Activated CD8-positive, alpha-beta memory T cell treated with anti-CD3 and anti-CD28 coated beads, Interleukin-2, amount 50 U/mL, for 48 hours (primary cell): ENCODE results near the gene LIM2.
A peak's percentile ranks its signal among the peaks of the same experiment; 100 is the strongest.

ENCODE experiments used
- DNase-seq: peaks from one replicate; pipeline ENCODE4 v3.0.0-alpha.2; 2020

LIM2 gene

DNA sequence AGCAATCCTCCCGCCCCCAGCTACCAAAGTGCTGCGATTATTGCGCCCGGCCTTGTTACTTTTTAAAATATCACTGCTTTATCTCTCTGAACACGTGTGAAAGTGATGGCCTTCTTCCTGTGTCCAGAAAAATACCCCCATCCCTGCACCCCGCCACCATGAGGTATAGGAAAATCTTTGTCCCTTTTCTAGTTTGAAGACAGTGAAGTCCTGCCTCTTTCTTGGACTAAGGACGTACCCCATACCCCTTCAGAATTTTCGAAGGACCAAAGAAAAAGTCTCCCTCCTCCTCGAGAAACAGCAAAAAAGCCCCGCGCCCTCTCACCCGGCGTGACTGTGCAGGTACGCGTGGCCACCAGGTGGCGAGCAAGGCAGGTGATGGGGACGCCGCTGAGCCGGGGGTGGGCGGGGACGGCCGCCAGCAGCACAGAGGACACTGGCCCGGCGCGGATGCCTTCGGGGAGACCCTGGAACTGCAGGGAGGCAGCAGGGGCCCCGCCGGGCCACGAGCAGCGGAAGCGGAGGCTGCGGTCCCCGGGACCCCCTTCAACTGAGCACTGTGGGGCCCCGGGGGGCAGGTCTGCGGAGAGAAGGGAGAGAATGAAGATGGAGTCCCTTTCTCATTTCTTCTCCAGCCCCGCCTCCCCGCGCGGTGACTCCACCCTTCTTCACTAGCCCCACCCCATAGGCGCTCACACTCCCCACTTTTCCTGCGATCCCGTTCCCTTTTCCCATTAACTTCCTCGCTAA, 49.0 kb downstream of the LIM2 start:
- DNase-seq: peak; percentile 93

DNA sequence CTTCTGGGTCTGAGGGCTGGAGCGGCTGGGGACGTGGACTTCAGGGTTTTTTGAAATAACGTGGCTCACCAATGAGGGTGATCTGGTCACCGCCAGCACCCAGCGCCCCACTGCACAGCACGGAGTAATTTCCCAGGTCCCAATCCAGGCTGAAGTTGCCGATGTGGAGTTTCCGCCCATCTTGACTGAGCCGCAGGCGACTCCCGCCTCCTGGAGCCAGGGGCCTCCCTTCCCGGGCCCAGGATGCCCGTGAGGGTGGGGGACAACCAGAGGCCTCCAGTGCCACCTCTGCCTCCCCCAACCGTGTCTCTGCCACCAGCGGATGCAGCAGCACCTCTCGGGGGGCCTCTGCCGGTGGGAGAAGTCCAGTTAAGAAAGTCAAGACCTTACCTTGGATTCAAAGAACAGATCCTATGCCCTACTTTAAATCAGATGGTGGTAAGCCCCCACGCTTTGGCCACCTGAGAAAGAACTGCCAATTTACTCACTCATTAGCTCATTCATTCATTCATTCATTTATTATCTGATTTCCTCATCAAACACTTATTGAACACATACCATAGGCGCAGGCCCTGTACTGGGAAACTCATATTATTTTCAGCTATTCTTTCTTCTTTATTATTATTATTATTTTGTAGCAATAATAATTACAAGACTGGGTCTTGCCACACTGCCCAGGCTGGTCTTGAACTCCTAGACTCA, 49.8 kb downstream of the LIM2 start:
- DNase-seq: no peak

DNA sequence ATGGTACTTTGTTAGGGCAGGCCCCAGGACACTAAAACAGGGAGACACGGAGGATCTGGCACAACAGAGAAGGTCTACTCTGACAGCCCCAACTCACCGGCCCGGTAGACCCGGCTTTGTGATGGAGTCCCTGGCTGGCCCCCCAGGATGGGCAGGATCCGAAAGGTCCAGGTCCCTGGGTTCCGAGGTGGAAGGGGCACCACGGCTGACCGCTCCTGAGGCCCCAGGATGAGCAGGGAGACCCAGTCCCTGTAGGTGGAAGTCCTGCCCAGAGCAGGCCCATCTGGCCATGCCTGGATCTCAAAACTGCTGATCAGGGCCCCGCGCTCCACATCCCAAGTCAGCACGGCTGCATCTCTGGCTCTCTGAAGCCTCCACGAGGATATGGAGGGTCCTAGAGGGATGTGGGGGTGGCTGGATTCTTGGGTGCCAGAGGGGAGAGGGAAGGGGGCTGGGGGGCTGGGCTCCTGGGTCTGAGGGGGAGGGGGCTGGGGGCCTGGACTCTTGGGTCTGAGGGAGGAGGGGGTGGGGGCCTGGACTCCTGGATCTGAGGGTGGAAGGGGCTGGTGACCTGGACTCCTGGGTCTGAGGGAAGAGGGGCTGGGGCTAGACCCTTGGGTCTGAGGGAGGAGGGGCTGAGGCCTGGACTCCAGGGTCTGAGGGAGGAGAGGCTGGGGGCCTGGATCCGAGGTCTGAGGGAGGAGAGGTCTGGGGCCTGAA, 50.5 kb downstream of the LIM2 start:
- no peak for DNase-seq

DNA sequence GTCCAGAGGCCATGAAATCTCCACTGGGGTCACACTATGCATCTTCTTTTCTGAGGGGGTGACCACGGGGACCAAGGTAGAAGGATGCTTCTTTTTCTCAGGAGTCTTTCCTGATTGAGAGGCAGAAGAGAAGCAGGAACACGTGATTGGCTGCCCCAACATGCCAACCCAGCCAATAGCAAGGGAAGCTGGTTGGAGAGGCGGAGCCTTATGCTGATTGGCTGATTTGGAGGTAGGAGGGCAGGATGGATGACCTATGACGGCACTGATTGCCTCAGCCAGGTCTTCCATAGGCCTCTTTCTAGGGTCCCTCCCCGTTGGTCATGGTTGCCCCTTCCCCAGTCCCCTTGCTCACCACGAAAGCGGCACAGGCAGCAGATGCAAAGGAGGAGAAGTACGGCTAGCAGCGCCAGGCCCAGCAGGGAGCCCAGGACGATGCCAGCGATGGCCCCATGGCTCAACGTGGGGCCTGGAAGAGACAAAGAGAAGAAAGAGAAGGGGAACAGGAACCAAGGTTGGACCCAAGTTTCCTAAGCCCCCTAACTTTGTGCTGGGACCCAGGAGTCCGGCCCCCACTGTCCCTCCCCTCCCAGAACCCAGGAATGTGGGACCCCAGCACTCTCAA, 53.8 kb downstream of the LIM2 start:
- DNase-seq: no peak

DNA sequence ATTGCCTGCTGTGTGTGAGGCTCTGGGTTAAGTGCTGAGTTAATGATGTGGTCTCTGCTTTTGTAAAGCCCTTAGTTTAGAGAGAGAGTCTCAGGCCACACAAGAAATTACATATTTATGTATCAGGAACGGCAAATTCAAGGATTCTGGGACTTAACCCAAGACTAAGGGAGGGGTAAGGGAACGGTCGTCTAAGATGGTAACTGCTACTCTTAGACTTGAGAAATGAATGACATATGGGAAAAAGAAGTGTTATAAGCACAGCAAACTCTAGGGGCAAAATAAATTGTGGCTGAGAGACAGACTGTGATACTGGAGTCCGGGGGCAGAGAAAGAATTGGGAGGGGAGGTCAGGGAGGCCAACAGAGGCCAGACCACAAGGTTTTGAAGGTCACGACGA, 56.1 kb downstream of the LIM2 start:
- no peak for DNase-seq

DNA sequence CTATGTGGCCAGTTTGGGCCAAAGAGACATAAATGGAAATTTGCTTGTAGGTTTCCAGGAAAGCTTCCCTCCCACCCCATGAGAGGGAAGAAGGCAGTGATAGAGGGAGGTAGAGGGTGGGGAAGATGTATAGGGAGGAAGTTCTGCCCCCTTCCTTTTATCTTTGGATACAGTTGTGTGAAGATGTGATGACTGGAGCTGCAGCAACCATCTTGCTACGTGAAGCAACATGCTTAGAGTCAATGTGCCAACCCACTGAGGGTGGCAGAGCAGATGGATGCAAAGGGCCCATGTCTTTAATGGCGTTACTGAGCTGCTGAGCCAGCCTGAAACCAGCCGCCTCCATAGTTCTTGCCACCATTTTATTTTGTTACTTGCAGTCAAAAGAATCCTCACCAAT, 56.6 kb downstream of the LIM2 start:
- no peak for DNase-seq

DNA sequence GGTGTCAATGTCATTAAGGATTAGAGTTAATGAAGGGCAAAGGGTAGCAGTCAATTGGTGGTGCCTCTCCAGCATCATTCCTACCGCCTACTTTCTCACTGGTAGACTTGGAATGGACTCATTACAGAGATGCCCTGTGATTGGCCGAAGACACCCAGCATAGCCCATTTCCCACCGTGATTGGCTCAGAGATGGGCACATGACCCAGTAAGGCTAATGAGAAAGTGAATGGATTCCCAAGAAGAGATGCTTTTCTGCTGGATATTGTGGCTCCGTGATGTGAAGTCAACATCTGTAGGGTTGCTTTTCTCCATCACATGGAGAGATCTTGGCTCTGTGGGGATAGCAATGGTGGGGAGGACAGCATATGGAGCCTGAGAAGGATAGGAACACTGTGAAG, 57.4 kb downstream of the LIM2 start:
- no peak for DNase-seq
